GM21825 (cell line): ENCODE results near the gene GSPT2.
"Not testable (repeated sequence)": the region's sequence is repeated elsewhere in the genome, so short reads cannot be mapped to it uniquely, and the experiment has no call there.

Source experiments
- ATAC-seq: cut with Tn5 transposase; IDR thresholded peaks from one replicate; pipeline ENCODE4 v1.9.1; 2021; ENCODE audit warnings: mild to moderate bottlenecking, moderate library complexity; ENCODE audit not compliant: unreplicated experiment

The GSPT2 gene

DNA sequence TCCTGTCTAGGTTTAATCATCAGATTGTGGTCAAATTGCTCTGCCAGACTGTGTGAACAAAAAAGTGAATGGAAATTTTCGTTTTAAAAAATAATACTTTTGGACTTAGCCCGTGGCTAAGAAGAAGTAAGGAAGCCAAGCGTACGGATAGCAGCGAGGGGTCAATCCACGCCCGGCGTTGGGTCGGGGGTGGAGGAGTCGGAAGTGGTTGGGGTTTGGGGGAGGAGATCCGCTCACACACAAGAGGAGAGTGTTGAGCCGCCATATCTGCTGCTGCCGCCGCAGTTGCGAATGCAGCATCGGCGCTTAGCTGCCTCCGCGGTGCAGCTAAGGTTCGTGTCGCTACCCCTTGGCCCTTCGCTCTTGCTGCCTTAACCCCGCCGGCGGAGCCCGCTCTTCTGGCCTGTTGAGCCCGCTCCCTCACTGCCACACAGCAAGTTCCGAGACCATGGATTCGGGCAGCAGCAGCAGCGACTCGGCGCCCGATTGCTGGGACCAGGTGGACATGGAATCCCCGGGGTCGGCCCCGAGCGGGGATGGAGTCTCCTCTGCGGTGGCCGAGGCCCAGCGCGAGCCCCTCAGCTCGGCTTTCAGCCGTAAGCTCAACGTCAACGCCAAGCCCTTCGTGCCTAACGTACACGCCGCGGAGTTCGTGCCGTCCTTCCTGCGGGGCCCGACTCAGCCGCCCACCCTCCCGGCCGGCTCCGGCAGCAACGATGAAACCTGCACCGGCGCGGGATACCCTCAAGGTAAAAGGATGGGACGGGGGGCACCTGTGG, at the start of gene GSPT2:
Gene GSPT2 (plus strand): TSS at position 264 of the 779 bp plus-strand sequence. CDS start 185 bp downstream, at position 449.
- ATAC-seq, result peak; percentile 96

GRCh38 chrX:51694254-51694653, 49.0 kb upstream of the GSPT2 start:
- no peak for ATAC-seq

DNA sequence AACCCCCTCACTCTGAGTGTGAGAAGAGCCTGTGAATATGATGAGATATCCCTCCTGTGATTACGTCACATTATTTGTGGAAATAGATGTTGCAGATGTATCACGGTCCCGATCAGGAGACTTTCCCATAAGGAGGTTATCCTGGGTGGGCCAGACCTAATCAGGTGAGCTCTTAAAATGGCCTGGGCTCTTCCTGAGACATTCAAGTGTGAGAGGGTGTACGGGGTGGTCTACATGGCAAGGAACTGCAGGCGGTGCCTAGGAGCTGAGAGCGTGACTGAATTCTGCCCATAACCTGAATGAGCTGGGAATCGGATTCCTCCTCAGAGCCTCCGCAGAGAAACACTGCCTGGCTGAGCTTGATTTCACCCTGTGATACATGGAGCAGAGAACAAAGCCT, 45.8 kb upstream of the GSPT2 start:
- no peak for ATAC-seq

DNA sequence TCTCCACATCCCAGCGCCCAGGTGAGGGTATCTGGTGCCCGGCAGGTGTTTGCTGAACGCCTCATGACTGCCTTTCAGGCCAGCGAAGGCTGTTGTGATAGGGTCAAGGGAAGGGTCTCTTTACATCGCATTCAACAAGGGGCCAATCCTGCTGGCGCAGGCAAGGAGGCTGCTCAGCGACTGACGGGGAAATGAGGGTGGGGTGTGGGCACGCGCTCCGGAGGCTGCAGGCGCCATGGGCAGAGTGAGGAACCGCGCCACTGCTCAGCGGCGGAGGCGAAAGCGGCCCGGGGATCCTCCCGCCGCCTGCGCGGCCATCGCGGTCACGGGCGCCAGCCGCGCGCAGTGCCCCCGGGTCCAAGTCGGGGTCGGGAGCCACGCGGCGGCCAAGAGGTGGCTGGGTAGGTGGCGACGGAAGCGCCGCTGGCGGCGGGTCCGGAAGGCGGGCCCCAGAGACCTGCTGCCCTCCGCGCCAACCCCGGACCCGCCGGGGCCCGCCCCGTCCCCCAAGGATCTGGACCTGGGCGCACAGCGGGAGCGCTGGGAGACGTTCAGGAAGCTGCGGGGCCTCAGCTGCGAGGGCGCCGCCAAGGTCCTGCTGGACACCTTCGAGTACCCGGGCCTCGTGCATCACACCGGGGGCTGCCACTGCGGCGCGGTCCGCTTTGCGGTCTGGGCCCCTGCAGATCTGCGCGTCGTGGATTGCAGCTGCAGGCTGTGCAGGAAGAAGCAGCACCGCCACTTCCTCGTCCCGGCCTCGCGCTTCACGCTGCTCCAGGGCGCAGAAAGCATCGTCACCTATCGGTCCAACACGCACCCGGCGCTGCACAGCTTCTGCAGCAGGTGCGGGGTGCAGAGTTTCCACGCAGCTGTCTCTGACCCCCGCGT, 32.7 kb upstream of the GSPT2 start, which contains the start of gene CENPVL1:
Gene CENPVL1 (plus strand): TSS at position 236 of the 888 bp plus-strand sequence. CDS start 0 bp downstream, at position 236.
- not testable (repeated sequence) for ATAC-seq

DNA sequence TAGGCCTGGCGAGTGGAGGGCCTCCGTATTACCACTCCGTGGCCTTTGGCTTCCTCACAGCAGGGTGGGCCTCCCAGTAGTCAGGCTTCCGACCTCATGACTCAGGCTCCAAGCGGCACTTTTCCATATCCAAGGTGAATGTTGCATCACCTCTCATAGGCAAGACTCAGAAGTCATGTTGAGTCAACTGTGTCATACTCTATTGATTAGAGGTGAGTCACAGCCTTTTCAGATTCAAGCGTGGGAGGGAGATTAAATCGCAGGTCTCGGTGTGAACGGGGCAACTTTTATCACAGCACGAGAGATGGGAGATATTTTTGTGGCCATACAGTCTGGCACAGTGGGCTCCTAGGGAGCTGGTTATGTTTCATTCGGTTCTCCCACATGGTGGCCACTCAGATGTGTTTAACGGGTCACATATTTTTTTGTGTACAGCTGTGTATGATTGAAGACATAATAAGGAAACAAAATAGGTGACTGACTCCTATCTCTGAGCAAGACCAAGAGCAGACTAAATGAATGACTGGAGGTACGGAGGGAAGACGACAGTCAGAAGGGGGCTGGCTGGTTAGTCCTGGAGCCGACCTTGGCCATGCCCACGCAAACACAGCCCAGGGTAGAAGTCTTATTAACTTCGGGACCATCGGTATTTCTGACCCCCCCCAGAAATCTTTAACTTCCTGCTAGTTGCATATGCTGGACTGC, 30.1 kb upstream of the GSPT2 start:
- not testable (repeated sequence) for ATAC-seq

GRCh38 chrX:51728202-51728601, 15.0 kb upstream of the GSPT2 start:
- no peak for ATAC-seq

DNA sequence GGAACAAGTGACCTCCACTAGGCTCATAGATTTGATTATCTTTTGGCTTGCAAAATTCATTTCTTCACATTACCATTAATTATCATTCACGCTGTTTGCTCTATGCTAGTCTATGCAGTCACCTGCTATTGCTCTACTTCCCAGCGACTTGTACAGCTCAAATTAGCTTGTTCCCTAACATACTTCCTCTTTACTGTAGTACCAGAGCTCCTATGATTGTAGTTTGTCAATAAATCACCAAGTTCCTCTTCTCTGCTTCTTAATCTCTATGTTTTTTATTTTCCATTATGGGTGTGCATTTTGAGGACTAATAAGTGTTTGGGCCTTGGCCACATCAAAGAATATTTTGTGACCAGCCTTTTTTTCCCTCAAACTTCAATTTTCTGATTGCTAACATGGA, 6.2 kb upstream of the GSPT2 start:
- ATAC-seq, result no peak

DNA sequence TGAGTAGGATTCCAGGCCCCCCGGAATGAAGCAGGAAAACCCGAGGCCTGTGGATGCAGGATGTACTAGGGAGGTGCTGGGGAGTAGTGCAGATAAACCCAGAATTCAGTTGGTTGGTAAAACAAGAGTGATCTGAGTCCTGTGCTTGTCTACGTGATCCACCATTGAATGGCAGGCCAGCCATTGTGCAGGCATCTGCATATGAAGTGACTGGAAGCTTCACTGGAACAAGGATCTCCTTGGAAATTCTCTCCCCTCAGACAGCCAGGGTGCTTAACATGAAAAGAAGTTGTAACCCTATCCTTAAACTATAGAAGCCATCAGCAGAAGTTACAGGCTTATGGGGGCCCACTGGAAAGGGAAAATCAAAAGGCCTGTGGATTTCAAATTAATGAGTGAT, 656 bp upstream of the GSPT2 start:
- ATAC-seq, result no peak

DNA sequence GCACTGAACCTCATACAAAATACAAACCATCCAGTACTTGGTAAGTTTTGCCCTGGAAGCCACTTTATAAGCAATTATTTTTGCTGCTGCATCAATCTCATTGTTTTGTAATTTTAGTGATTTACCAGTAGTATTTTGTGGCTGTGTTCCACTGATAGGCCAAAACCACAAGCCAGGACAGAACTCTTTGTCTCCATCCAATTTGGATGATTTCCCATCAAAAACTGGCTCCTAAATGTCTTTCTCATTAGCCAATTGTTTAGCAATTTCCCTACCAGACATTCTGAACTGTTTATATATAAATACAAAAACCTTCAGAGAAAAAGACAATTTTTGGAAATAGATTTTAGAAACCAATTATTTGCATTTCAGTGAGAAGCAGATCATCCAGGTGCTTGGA, 4.4 kb downstream of the GSPT2 start:
- no peak for ATAC-seq

GRCh38 chrX:51759055-51759839, 16.0 kb downstream of the GSPT2 start:
- ATAC-seq, result no peak

GRCh38 chrX:51760657-51761056, 17.4 kb downstream of the GSPT2 start:
- ATAC-seq, result no peak

- ATAC-seq, result no peak
These were observed 23.3 kb downstream of the GSPT2 start for GRCh38 chrX:51766546-51766945.

DNA sequence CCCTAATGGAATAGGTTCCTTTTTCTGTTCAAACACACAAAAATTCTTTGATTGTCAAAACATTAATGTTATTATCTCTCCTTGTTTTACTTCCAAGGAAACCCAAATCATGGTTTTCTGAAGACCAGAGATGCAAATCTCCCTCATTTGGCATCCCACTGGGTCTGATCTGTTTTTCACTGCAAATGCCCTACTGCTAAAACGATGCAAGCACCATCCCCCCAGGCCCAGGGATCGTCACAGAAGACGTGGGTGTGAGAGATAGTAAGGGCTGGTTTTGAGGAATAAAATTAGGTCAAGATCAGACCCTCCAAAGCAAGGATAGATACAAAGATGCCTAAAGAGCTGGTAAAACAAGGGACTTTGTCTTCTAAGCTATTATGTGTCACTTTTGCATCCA, 33.6 kb downstream of the GSPT2 start:
- no peak for ATAC-seq

DNA sequence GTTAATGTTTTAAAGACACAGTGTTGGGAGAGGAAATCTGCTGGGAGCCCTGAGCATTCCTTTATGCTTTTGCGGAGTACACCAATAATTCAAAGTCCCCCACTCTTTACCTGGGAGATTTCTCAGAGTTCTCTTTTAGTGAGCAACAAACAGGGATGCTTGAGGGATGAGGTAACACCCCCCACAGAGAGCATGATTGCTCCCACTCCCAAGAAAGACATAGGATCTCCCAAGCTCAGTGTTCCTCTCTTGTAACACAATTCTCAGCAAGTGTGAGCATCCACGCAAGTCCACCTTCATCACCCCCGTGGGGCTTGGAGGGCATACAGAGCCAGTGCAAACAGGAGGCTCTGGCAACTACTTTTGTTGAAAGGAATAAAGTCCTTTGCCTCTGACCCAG, 36.1 kb downstream of the GSPT2 start:
- ATAC-seq, result no peak

GRCh38 chrX:51795136-51795535, 51.9 kb downstream of the GSPT2 start:
- ATAC-seq, result no peak
